Measurements from ENCODE around the gene RELT. TPM values are rescaled to one million over a fixed set of nuclear protein-coding genes. Genes with fewer than 3 reads are reported as not detected.

RELT gene
- total RNA-seq, 2 experiments from 2014 or later: 21.5 to 30.8 TPM

GRCh38 chr11:73347067-73347466 lies 29.1 kb upstream of the RELT start:
- no peaks in the 10 kb centered on the region for H3K79me2 ChIP-seq (ENCODE audit: insufficient read depth, low read depth, low read length)
- H3K27ac ChIP-seq (ENCODE audit: low read depth, low read length, poor library complexity, severe bottlenecking): no peak overlapping the region
- ChIA-PET CTCF (ENCODE audit: unreplicated experiment) (no interaction called here), POLR2A (no interaction called here)
- H3K9me3 ChIP-seq (ENCODE audit: low read length): no peaks in the 10 kb centered on the region
- no peaks in the 10 kb centered on the region for H4K20me1 ChIP-seq (ENCODE audit: insufficient read depth, low read length)
- intact Hi-C loops (cut with micrococcal nuclease; ENCODE audit: unreplicated experiment): no loop called here
- no peak overlapping the region for H3K4me3 ChIP-seq (ENCODE audit: low read depth, low read length, poor library complexity, severe bottlenecking)
- no peaks in the 10 kb centered on the region for H3K4me1 ChIP-seq (ENCODE audit: insufficient read depth, low read length, poor library complexity, severe bottlenecking)
- TF ChIP-seq EZH2phosphoT487 (IDR thresholded peaks at IDR 0.05; ENCODE audit: borderline replicate concordance, low read depth, low read length): no peak
- TF ChIP-seq, protein P1, sequence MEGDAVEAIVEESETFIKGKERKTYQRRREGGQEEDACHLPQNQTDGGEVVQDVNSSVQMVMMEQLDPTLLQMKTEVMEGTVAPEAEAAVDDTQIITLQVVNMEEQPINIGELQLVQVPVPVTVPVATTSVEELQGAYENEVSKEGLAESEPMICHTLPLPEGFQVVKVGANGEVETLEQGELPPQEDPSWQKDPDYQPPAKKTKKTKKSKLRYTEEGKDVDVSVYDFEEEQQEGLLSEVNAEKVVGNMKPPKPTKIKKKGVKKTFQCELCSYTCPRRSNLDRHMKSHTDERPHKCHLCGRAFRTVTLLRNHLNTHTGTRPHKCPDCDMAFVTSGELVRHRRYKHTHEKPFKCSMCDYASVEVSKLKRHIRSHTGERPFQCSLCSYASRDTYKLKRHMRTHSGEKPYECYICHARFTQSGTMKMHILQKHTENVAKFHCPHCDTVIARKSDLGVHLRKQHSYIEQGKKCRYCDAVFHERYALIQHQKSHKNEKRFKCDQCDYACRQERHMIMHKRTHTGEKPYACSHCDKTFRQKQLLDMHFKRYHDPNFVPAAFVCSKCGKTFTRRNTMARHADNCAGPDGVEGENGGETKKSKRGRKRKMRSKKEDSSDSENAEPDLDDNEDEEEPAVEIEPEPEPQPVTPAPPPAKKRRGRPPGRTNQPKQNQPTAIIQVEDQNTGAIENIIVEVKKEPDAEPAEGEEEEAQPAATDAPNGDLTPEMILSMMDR (conservative IDR thresholded peaks at IDR 0.05; ENCODE audit: low read length): no peak
- H2AFZ ChIP-seq (ENCODE audit: low read length): no peak overlapping the region
- H3K9me2 ChIP-seq (ENCODE audit: insufficient read depth, low read length): no peaks in the 10 kb centered on the region
- H3K4me2 ChIP-seq (ENCODE audit: low read length): no peak overlapping the region
- no peak for DNase-seq (ENCODE audit: low spot score)
- no peaks in the 10 kb centered on the region for H3K36me3 ChIP-seq (ENCODE audit: insufficient read depth, low read length)
- BruUV-seq (replicated peaks): no TSS peak

DNA sequence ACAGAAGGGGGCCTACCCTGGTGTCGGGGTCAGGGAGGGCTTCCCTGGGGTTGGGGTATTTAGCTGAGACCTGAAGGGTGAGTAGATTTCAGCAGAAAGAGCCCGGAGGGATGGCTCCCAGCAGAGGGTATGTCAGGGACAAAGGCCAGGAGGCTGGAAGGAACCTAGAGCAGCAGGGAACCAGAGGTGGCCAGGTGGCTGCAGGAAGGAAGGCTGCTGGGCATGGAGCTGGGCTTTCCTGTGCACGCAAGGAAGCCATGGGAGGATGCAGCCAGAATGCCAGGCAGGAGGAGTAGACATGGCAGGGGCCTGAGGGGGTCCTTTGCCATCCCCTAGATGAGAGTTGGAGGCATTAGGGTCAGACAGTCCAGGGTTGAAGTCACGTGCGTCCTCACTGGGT lies 27.4 kb upstream of the RELT start:
- ChIA-PET POLR2A (no interaction called here), CTCF (ENCODE audit: unreplicated experiment) (interaction anchor here (0.5 kb wide), 1 partner anchor 312 kb away, joined by 3 read pairs; no protein-coding TSS in a partner anchor)
- no TSS peak for BruUV-seq (replicated peaks)
- H2AFZ ChIP-seq (ENCODE audit: low read length): no peak overlapping the region
- no peaks in the 10 kb centered on the region for H3K9me3 ChIP-seq (ENCODE audit: low read length)
- H3K36me3 ChIP-seq (ENCODE audit: insufficient read depth, low read length): no peaks in the 10 kb centered on the region
- H3K4me3 ChIP-seq (ENCODE audit: low read depth, low read length, poor library complexity, severe bottlenecking): no peak overlapping the region
- H3K27ac ChIP-seq (ENCODE audit: low read depth, low read length, poor library complexity, severe bottlenecking): no peak overlapping the region
- no peak overlapping the region for H3K4me2 ChIP-seq (ENCODE audit: low read length)
- no peak for DNase-seq (ENCODE audit: low spot score)
- H4K20me1 ChIP-seq (ENCODE audit: insufficient read depth, low read length): no peaks in the 10 kb centered on the region
- no peak for TF ChIP-seq EZH2phosphoT487 (IDR thresholded peaks at IDR 0.05; ENCODE audit: borderline replicate concordance, low read depth, low read length)
- TF ChIP-seq, protein P1 (conservative IDR thresholded peaks at IDR 0.05; ENCODE audit: low read length): no peak
- no peaks in the 10 kb centered on the region for H3K9me2 ChIP-seq (ENCODE audit: insufficient read depth, low read length)
- intact Hi-C loops (cut with micrococcal nuclease; ENCODE audit: unreplicated experiment): no loop called here
- H3K4me1 ChIP-seq (ENCODE audit: insufficient read depth, low read length, poor library complexity, severe bottlenecking): no peaks in the 10 kb centered on the region
- no peaks in the 10 kb centered on the region for H3K79me2 ChIP-seq (ENCODE audit: insufficient read depth, low read depth, low read length)

GRCh38 chr11:73349633-73350032 lies 26.6 kb upstream of the RELT start:
- ChIA-PET POLR2A (no interaction called here), CTCF (ENCODE audit: unreplicated experiment) (interaction anchor here (0.5 to 0.6 kb wide), 2 partner anchors 28 to 311 kb away, joined by 3 read pairs; no protein-coding TSS in a partner anchor)
- Histone ChIP-seq H3K36me3 (ENCODE audit: insufficient read depth, low read length) (no peaks in the 10 kb centered on the region), H3K4me3 (ENCODE audit: low read depth, low read length, poor library complexity, severe bottlenecking) (no peak overlapping the region), H2AFZ (ENCODE audit: low read length) (no peak overlapping the region), H3K4me1 (ENCODE audit: insufficient read depth, low read length, poor library complexity, severe bottlenecking) (no peaks in the 10 kb centered on the region), H3K27ac (ENCODE audit: low read depth, low read length, poor library complexity, severe bottlenecking) (no peak overlapping the region), H3K9me3 (ENCODE audit: low read length) (no peaks in the 10 kb centered on the region), H3K9me2 (ENCODE audit: insufficient read depth, low read length) (no peaks in the 10 kb centered on the region), H3K4me2 (ENCODE audit: low read length) (no peak overlapping the region), H3K79me2 (ENCODE audit: insufficient read depth, low read depth, low read length) (no peaks in the 10 kb centered on the region), H4K20me1 (ENCODE audit: insufficient read depth, low read length) (no peaks in the 10 kb centered on the region)
- BruUV-seq (replicated peaks): no TSS peak
- DNase-seq (ENCODE audit: low spot score): no peak
- intact Hi-C loops (cut with micrococcal nuclease; ENCODE audit: unreplicated experiment): no loop called here
- no peak for TF ChIP-seq EZH2phosphoT487 (IDR thresholded peaks at IDR 0.05; ENCODE audit: borderline replicate concordance, low read depth, low read length)
- TF ChIP-seq, protein P1 (conservative IDR thresholded peaks at IDR 0.05; ENCODE audit: low read length): no peak
